Muscle of arm (tissue), 12 donors: ENCODE measurements around the gene TMEM175. TPM values are rescaled to one million over a fixed set of nuclear protein-coding genes. Genes with fewer than 3 reads are reported as not detected.
"Not testable (repeated sequence)": the region's sequence is repeated elsewhere in the genome, so short reads cannot be mapped to it uniquely, and the experiment has no call there.

Experiments used
- DNase-seq: peaks from one replicate; pipeline ENCODE4 v3.0.0-alpha.2; 2013
- polyA plus RNA-seq, 12 donors: library from polyadenylated mRNA; unstranded; fragments of 120-200 nt; gene quantifications; one replicate each; pipeline ENCODE4 v1.2.1, GENCODE V29; 2013; ENCODE audit not compliant: insufficient read length in 12 of 12

The TMEM175 gene
- polyA plus RNA-seq, 12 donors: 12.9 to 45.9 (median 16.8) TPM; not detected in 1

DNA sequence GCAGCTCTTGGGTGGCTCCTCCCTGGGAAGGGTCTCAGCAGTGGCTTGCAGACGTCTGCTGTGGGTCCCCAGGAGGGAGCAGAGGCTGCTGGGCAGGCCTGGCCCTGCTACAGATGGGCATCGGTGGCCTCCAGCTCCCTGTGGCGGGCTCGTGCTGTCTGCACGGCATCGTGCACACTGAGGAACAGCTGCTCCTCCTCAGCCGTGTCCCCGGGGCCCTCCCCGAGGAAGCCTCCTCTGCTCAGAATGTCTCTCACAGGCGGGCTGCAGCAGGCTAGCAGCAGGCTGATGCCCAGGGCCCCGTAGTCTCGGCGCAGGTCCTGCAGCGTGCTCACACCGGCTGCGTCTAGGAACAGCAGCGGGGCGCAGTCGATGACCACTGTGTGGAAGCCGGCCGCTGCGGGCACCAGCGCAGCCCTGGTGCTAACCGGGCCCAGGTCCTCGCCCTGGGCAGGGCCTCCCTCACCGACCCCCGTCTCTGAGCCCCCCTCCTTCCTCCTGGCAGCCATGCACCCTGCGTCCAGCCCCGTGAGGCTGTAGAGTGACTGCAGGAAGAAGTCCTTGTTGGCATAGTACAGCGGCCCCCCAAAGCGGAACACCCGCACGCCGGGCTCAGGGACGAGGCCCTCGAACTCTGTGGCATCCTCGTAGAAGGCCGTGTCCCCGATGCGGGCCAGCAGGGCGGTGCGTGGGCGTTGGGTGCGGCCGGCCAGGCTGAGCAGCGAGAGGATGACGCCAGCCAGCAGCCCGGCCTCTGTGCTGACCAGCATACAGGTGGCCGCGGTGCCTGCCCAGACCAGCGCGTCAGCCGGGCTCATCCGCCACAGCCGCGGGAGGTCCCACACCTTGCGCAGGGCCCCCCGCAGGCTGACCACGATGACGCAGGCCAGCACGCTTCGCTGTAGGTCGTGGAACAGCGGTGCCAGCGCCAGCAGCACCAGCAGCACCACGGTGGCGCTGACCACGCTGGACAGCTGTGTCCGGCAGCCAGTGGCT lies 56.8 kb downstream of the TMEM175 start:
- DNase-seq: no peak

DNA sequence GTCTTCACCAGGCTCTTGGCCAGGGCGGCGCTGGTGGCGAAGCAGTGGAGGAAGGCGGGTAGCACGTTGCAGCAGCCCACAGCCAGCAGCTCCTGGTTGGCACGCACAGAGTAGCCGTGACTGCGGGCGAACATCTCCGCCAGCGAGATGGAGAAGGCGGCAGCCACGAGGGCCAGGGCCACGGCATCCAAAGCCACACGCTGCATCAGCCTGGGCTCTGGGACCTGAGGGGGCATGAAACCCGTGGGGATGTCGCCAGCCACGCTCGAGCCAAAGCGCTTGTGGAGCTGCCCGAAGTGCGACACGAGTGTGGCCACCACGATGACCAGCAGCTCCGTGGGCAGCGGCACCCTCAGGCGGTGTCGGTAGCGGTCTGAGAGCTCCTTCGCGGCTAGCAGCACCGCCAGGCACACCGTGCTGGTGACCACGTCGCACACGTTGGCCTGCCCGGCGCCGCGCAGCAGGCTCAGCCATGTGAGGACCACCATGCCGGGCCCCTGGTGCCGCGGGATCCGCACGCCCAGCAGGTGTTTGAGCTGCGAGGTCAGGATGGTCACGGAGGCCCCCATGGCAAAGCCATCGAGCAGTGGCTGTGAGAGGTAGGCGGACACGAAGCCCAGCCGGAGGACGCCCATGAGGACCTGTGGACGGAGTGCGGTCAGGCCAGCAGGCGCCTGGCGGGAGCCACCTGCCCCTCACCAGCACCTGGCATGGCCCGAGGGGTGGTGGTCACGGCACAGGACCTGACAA lies 57.6 kb downstream of the TMEM175 start:
- DNase-seq: no peak

DNA sequence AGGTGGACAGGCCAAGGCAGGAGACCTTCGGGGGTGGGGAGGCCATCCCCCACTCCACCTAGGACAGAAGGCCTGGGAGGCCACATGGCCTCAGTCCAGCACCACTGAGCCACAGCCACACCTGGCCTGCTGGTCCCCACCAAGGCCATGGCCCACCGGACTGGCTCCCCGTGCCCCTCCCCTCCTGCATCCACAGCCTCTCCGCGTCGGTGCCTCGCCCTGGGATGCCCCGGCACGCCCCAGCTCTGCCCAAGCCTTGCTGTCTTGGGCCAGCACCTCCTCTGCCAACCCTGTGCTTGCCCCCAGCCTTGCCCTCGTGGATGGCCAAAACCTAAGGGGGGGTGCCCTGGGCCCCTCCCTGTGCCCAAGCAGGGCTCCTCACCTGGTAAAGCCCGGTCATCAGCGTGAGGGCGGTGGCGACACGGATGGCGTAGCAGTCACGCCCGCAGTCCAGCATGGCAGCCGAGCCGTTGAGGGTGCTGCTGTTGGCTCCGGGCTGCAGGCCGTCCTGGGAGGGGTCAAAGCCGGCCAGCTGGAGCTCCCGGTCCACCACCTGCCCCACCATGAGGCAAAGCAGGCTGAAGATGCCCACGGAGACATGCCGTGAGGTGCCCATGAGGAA lies 58.6 kb downstream of the TMEM175 start:
- DNase-seq: no peak

DNA sequence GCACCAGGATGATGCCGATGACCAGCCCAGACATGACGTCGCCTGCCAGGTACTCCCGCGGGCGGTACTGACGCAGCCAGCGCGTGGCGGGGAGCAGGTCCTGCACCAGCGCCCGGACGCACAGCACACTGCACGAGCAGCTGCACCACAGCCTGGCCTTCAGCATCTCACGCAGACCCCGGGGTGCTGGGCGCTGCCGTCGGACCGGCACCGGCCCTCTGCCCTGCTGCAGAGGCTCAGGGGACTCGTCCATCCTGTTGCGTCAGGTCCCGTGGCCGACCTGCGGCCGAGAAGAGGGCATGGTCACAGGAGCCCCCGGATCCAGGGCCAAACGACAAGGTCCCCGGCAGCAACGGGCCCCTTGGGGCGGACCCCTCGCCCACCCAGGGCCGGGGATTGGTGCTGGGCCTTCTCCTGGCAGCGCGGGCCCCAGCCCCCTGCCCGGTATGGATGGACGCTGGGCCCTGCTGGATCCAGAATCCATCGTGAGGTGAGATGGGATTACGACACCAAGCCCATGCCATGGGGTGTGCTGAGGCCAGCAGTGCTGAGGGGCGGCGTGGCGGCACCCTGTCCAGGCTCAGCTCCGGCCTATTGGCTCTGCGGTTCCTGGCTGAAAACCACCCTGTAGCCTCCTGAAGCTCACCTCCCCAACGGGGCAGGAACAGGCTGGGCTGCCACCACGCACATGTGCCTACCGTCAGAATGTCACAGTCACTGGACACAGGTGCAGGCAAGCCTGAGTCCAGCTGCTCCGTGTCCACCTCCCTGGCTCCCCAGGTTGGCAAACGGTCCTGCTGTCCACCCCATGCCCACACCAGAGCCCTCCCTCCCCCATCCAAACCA lies 59.4 kb downstream of the TMEM175 start:
- no peak for DNase-seq

- no peak for DNase-seq
Measured at GRCh38 chr4:992297-993110, 60.2 kb downstream of the TMEM175 start.

DNA sequence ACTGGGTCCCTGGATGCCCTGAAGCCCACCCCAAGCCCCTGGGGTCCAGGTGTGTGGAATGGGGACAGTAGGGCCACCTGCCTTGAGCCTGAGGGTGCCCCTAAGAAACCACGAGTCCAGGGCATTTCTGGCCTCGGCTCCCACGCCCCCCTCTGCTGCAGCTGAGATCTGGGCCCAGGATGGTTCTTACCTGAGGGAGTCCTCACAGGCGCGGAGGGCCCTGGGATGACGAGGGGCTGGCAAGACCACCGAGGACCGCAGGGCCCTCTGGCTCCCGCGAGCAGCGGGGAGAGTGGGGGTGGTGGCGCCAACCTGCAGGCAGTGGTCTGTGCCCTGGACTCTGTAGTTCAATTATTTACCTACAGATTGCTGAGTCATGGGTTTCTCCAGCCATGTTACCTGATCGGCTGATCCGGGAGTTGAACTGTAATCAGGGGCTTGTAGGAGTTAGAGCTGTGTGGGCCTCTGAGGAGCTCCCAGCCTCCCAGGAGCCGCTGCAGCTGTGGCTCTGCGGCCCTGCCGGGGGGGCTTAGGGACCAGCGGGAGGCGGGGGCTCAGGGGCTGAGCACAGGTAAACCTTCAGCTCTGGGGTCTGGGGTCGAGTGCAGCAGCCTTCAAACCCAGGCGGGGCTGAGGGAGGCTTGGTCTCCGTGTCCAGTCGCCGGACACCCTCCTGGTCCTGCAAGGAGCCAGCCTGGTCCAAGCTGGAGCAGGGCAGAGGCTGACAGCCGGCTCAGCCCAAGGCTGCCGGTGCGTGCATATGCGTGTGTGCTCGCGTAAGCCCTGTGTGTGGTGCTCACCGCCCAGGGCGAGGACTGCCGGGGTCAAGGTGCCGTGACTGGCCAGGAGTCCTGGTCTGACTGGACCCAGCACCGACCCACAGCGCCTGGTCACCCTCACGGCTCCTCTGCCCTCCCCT lies 61.1 kb downstream of the TMEM175 start, which contains the start of gene SLC26A1:
TSS of gene SLC26A1 (minus strand) at position 294 of the 919 bp plus-strand sequence. CDS start 1,701 bp downstream, outside the sequence.
- no peak for DNase-seq

GRCh38 chr4:995311-996026 lies 63.2 kb downstream of the TMEM175 start:
- no peak for DNase-seq

- DNase-seq: no peak
Measured at GRCh38 chr4:996030-996996, 64.1 kb downstream of the TMEM175 start.

DNA sequence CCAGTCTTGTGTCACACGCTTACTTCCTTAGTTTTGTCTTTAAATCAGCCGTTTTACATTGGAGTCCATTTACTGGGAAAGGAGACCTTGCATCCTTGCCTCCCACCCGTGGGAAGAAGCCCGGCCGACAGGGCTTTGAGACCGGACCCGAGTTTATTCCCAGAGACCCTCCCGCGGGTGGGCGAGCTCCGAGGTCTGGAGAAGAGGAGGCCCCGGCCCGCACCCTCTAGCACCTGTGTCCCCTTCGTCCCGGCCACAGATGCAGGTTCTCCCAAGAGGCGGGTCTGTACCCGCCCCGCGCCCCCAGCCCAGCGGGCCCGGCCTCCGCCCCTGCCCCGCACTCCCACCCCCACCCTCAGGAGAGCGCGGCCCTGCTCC lies 64.7 kb downstream of the TMEM175 start:
- DNase-seq: no peak

GRCh38 chr4:997375-998071 lies 65.3 kb downstream of the TMEM175 start:
- no peak for DNase-seq

DNA sequence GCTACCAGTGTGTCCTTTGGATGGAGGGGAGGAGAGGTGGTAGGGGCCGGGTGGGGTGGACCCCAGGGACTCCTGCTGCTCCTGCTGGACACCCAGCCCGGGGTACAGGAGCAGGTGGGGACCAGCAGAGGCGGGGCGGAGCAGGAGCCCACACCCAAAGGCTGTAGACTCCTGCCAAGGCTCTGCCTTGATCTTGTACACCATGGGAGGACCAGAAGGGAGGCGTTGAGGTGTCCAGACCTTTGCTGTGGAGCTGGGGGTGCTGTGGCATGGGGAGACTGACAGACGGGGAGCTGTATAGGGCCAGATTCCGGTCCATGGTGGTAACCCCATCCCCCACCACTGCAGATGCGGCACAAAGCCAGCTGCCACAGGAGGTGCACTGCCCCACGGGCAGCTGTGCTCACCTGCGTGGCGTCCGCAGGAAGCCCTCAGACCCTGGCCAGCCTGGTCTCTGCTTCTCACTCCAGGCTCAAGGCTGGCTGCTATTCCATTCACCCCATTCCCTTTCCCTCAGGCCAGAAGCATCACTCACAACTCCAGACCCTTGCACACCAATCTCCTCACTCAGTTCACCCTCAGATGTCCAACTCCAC lies 65.9 kb downstream of the TMEM175 start:
- no peak for DNase-seq

GRCh38 chr4:999240-999863 lies 67.1 kb downstream of the TMEM175 start:
- DNase-seq: not testable (repeated sequence)

- no peak for DNase-seq
Measured at GRCh38 chr4:999882-1000425, 67.7 kb downstream of the TMEM175 start.

DNA sequence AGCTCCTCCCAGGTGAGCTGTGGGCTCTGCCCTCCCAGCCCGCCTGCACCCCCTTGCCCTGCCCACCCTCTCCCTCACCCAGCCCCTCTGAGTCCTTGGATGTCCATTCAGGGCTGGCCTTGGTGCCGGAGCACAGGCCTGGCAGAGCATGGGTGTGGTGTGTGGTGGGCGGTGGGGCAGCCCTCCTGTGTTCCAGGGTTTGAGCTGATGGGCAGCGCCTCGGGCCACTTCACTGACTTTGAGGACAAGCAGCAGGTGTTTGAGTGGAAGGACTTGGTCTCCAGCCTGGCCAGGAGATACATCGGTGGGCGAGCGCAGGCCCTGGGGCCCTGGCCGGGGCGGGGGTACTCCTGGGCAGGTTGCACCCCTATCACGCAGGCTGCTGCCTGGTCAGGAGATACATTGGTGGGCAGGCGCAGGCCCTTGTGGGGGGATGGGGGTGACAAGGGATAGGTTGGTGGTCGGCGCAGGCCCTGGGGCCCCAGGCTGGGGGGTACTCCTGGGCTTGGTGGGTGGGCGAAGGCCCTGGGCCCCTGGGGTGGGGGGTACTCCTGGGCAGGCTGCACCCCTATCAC lies 68.5 kb downstream of the TMEM175 start:
- DNase-seq: no peak

DNA sequence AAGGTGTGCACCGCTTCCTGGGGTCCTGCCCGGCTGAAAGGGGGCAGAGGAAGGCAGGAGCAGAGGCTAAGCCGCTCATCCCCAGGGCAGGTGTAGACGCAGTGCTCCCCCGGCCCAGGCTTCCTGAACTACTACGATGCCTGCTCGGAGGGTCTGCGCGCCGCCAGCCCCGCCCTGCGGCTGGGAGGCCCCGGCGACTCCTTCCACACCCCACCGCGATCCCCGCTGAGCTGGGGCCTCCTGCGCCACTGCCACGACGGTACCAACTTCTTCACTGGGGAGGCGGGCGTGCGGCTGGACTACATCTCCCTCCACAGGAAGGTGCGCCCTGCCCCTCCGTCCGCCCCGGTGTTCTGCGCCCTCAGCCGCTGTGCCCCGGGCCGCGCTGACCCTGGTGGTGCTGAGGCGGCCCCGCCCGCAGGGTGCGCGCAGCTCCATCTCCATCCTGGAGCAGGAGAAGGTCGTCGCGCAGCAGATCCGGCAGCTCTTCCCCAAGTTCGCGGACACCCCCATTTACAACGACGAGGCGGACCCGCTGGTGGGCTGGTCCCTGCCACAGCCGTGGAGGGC lies 69.4 kb downstream of the TMEM175 start:
- no peak for DNase-seq
